DND-41 (cell line): Measurements from ENCODE around the gene TSPOAP1.

ENCODE experiments used
- ATAC-seq: fragments of 200-7000 bp; cut with Tn5 transposase; 3 replicates; pipeline ENCODE4 v1.9.1; 2021; ENCODE audit warnings: low read depth; ENCODE audit not compliant: insufficient read depth
- DNase-seq: peaks from one replicate; pipeline ENCODE4 v3.0.0-alpha.2; 2020
- H2AFZ ChIP-seq: 2 replicates; pipeline ENCODE4 v1.6.0; 2012; ENCODE audit warnings: low read depth, low read length
- H3K27ac ChIP-seq: 2 replicates; pipeline ENCODE4 v1.5.1; 2012; ENCODE audit warnings: low read length, inconsistent platforms
- H3K27me3 ChIP-seq: fragments of 200-600 bp; sonication (generic); 2 replicates; pipeline ENCODE4 v1.6.0; 2012; ENCODE audit warnings: low read length, mild to moderate bottlenecking, inconsistent platforms; ENCODE audit not compliant: insufficient read depth, poor library complexity
- H3K36me3 ChIP-seq: 2 replicates; pipeline ENCODE4 v1.5.1; 2012; ENCODE audit warnings: low read length, inconsistent platforms; ENCODE audit not compliant: insufficient read depth
- H3K4me1 ChIP-seq: 2 replicates; pipeline ENCODE4 v1.5.1; 2012; ENCODE audit warnings: mild to moderate bottlenecking, low read length; ENCODE audit not compliant: insufficient read depth
- H3K4me2 ChIP-seq: 2 replicates; pipeline ENCODE4 v1.6.0; 2012; ENCODE audit warnings: mild to moderate bottlenecking, moderate library complexity, low read length, inconsistent platforms; ENCODE audit not compliant: insufficient read depth
- H3K4me3 ChIP-seq, 2 experiments: fragments of 200-600 bp in 1 of 2; shearing (Covaris generic) in 1 of 2; 2 replicates each; pipeline ENCODE4 v1.5.1; 2012 to 2016; ENCODE audit warnings: inconsistent platforms in 2 of 2, low read length in 2 of 2, mild to moderate bottlenecking in 2 of 2, low read depth in 1 of 2, moderate library complexity in 1 of 2
- H3K79me2 ChIP-seq: 2 replicates; pipeline ENCODE4 v1.6.0; 2012; ENCODE audit warnings: low read length, inconsistent platforms; ENCODE audit not compliant: insufficient read depth
- H3K9ac ChIP-seq: 2 replicates; pipeline ENCODE4 v1.6.0; 2012; ENCODE audit warnings: low read depth, mild to moderate bottlenecking, inconsistent platforms, low read length, moderate library complexity
- H3K9me3 ChIP-seq: 2 replicates; pipeline ENCODE4 v1.5.1; 2012; ENCODE audit warnings: low read length, moderate library complexity, mild to moderate bottlenecking, inconsistent platforms; ENCODE audit not compliant: insufficient read depth, severe bottlenecking
- H4K20me1 ChIP-seq: 2 replicates; pipeline ENCODE4 v1.6.0; 2012; ENCODE audit warnings: low read length; ENCODE audit not compliant: insufficient read depth
- CTCF ChIP-seq: IDR thresholded peaks from 2 replicates; pipeline ENCODE4 v1.5.1; 2012; ENCODE audit warnings: borderline replicate concordance, low read length, moderate library complexity, mild to moderate bottlenecking; ENCODE audit not compliant: poor library complexity, severe bottlenecking; ENCODE audit errors: extremely low read depth
- EZH2 ChIP-seq: IDR thresholded peaks from 3 replicates; pipeline ENCODE4 v1.6.1; 2012; ENCODE audit warnings: borderline replicate concordance, low read depth, mild to moderate bottlenecking, moderate library complexity, low read length, inconsistent platforms; ENCODE audit not compliant: severe bottlenecking

Gene TSPOAP1

GRCh38 chr17:58373003-58373402 is 44.4 kb upstream of the TSPOAP1 start:
- H2AFZ ChIP-seq, result no peak overlapping the region
- ATAC-seq (0 out of 3 replicates have a peak, but pooled peaks have one; percentile 19), DNase-seq (no peak)
- H3K27me3 ChIP-seq, result no peaks in the 10 kb centered on the region
- no peak overlapping the region for H3K27ac ChIP-seq
- H3K79me2 ChIP-seq, result no peaks in the 10 kb centered on the region
- no peak overlapping the region for H3K4me3 ChIP-seq
- H3K4me2 ChIP-seq, result no peak overlapping the region
- H3K4me1 ChIP-seq, result peaks cover 1% of the 10 kb centered on the region; the same call in 1 of the 2 replicates
- TF ChIP-seq CTCF (no peak), EZH2 (no peak)
- no peak overlapping the region for H3K9ac ChIP-seq
- H4K20me1 ChIP-seq, result no peaks in the 10 kb centered on the region
- H3K9me3 ChIP-seq, result no peaks in the 10 kb centered on the region
- H3K36me3 ChIP-seq, result no peaks in the 10 kb centered on the region

GRCh38 chr17:58371300-58371950 is 42.8 kb upstream of the TSPOAP1 start:
- H3K27me3 ChIP-seq, result no peaks in the 10 kb centered on the region
- no peaks in the 10 kb centered on the region for H3K36me3 ChIP-seq
- DNase-seq (no peak), ATAC-seq (no peak)
- H3K27ac ChIP-seq, result no peak overlapping the region
- H3K4me3 ChIP-seq, result no peak overlapping the region
- H3K79me2 ChIP-seq, result no peaks in the 10 kb centered on the region
- H4K20me1 ChIP-seq, result no peaks in the 10 kb centered on the region
- H3K4me1 ChIP-seq, result no peaks in the 10 kb centered on the region
- no peaks in the 10 kb centered on the region for H3K9me3 ChIP-seq
- no peak overlapping the region for H3K9ac ChIP-seq
- no peak overlapping the region for H2AFZ ChIP-seq
- H3K4me2 ChIP-seq, result no peak overlapping the region
- no peak for TF ChIP-seq CTCF

GRCh38 chr17:58370716-58371115 is 42.1 kb upstream of the TSPOAP1 start:
- TF ChIP-seq EZH2, result no peak
- no peak for TF ChIP-seq CTCF
- no peaks in the 10 kb centered on the region for H3K9me3 ChIP-seq
- H2AFZ ChIP-seq, result no peak overlapping the region
- no peak overlapping the region for H3K27ac ChIP-seq
- no peak overlapping the region for H3K9ac ChIP-seq
- no peak for DNase-seq
- H4K20me1 ChIP-seq, result no peaks in the 10 kb centered on the region
- H3K4me3 ChIP-seq, result no peak overlapping the region
- H3K4me2 ChIP-seq, result no peak overlapping the region
- H3K79me2 ChIP-seq, result no peaks in the 10 kb centered on the region
- no peaks in the 10 kb centered on the region for H3K4me1 ChIP-seq
- no peaks in the 10 kb centered on the region for H3K27me3 ChIP-seq
- no peaks in the 10 kb centered on the region for H3K36me3 ChIP-seq
- ATAC-seq, result no peak

- no peak overlapping the region for H3K4me2 ChIP-seq
- DNase-seq (no peak), ATAC-seq (no peak)
- H3K79me2 ChIP-seq, result no peaks in the 10 kb centered on the region
- H3K9me3 ChIP-seq, result no peaks in the 10 kb centered on the region
- H3K27ac ChIP-seq, result no peak overlapping the region
- no peaks in the 10 kb centered on the region for H3K36me3 ChIP-seq
- TF ChIP-seq EZH2 (no peak), CTCF (no peak)
- no peak overlapping the region for H3K9ac ChIP-seq
- H4K20me1 ChIP-seq, result no peaks in the 10 kb centered on the region
- no peak overlapping the region for H2AFZ ChIP-seq
- no peak overlapping the region for H3K4me3 ChIP-seq
- H3K4me1 ChIP-seq, result no peaks in the 10 kb centered on the region
- no peaks in the 10 kb centered on the region for H3K27me3 ChIP-seq
Observed at GRCh38 chr17:58370309-58370708, 41.7 kb upstream of the TSPOAP1 start.
